ENCODE measurements around the gene CYP2E1. TPM values are rescaled to one million over a fixed set of nuclear protein-coding genes. Genes with fewer than 3 reads are reported as not detected.
"Not testable (repeated sequence)": the region's sequence is repeated elsewhere in the genome, so short reads cannot be mapped to it uniquely, and the experiment has no call there.

The CYP2E1 gene
- total RNA-seq, 1 donor from 2014 or later, result 2.7 TPM

DNA sequence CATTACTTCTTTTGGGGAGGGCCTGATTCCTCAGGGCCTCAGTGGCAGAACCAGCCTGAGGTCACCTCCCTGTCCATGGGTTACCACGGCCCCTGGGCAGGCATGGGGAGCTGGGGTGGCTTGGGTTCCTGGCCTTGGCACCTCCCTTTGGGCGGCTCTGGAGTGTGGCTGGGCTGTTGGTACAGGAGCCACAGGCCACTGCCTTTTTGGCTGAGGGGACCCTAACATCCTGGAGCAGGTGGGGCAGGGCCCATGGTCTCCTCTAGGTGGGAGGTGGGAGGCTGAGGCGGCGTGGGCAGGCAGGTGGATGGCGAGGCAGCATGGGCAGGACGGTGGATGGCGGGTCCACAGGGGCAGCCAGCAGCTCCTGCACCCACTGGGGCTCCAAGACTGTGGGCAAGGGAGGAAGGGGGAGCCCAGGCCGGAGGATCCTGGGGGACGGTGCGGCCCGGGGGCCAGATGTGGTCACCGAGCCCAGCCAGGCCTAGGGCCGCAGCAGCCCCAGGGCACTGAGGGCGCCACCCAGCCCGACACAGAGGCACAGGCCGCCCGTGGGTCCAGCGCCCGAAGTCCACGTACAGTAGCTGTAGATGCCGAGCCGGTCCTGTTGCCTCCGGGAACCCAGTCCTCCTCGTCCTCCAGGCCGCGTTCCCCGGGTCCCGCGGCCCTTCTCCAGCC, 40.6 kb downstream of the CYP2E1 start:
- TF ChIP-seq, protein P1, sequence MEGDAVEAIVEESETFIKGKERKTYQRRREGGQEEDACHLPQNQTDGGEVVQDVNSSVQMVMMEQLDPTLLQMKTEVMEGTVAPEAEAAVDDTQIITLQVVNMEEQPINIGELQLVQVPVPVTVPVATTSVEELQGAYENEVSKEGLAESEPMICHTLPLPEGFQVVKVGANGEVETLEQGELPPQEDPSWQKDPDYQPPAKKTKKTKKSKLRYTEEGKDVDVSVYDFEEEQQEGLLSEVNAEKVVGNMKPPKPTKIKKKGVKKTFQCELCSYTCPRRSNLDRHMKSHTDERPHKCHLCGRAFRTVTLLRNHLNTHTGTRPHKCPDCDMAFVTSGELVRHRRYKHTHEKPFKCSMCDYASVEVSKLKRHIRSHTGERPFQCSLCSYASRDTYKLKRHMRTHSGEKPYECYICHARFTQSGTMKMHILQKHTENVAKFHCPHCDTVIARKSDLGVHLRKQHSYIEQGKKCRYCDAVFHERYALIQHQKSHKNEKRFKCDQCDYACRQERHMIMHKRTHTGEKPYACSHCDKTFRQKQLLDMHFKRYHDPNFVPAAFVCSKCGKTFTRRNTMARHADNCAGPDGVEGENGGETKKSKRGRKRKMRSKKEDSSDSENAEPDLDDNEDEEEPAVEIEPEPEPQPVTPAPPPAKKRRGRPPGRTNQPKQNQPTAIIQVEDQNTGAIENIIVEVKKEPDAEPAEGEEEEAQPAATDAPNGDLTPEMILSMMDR (IDR thresholded peaks at IDR 0.05), result no peak
- Mint-ChIP-seq H3K4me3 (ENCODE audit: unreplicated experiment) (no peak overlapping the region), H3K36me3 (ENCODE audit: low read depth) (no peaks in the 10 kb centered on the region), H3K4me1 (ENCODE audit: low read depth) (no peaks in the 10 kb centered on the region), H3K9me3 (ENCODE audit: low read depth) (peaks cover under 1% of the 10 kb centered on the region), H3K27ac (ENCODE audit: unreplicated experiment) (no peak overlapping the region), H3K27me3 (ENCODE audit: low read depth) (no peaks in the 10 kb centered on the region)
- DNase-seq (ENCODE audit: low spot score), result no peak

DNA sequence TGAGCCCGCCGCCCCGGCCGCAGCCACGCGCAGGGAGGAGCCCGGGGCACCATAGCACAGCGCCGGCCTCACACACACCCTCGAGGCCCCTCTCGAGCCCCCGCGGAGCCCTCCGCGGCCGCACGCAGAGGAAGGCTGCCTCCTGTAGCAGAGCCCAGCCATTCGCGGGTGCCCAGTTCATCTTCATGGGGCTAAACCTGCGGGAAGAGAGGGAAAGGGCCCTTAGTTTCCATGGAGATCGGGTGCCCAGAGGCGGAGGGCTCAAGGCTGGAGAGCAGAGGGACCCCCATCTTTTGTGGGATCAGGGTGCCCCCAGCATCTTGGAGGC, 41.1 kb downstream of the CYP2E1 start:
- TF ChIP-seq, protein P1 (IDR thresholded peaks at IDR 0.05), result no peak

DNA sequence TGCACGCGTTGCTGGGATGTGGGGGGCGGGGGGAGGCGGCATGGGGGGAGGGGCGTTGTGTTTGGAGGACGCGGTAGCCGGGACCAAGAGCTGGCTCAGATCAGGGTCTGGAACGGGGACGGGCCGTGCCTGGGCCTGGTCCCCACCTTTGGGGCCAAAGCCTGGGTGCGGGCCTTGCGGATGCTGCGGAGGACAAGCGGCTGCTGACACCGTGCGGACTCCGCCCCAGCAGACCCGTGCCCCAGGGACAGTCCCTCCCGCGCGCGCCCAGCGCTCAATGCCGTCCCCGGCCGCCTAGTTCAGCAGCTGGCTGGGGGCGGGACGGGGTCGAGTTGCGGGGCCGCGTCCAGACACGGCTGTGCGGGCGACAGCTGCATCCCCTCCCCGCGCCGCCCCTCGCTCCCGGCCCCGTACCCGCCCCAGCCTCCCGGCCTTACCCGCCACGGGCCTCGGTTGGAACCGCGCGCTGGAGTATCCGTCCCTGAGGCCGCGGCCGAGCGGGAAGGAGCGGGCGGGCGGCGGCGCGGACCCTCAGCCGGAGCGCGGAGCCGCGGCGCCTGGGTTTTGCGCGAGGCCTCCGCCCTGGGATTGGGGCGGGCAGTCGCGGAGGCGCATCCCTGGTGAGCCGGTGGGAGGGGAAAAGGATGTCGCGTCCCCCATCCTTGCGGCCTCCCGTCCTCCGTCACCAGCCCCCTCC, 41.8 kb downstream of the CYP2E1 start:
- H3K27ac Mint-ChIP-seq (ENCODE audit: unreplicated experiment); H3K36me3 Mint-ChIP-seq (ENCODE audit: low read depth); H3K4me1 Mint-ChIP-seq (ENCODE audit: low read depth); H3K27me3 Mint-ChIP-seq (ENCODE audit: low read depth); H3K4me3 Mint-ChIP-seq (ENCODE audit: unreplicated experiment); DNase-seq (ENCODE audit: low spot score): not testable (repeated sequence)
- peaks cover 13% of the 10 kb centered on the region for H3K9me3 Mint-ChIP-seq (ENCODE audit: low read depth)

More for the DNA sequence above, 41.1 kb downstream of the CYP2E1 start:
- no peak overlapping the region for H3K27ac Mint-ChIP-seq (ENCODE audit: unreplicated experiment)
- H3K36me3 Mint-ChIP-seq (ENCODE audit: low read depth), result peaks cover under 1% of the 10 kb centered on the region
- no peaks in the 10 kb centered on the region for H3K27me3 Mint-ChIP-seq (ENCODE audit: low read depth)
- H3K4me1 Mint-ChIP-seq (ENCODE audit: low read depth), result no peaks in the 10 kb centered on the region
- no peak for DNase-seq (ENCODE audit: low spot score)
- H3K9me3 Mint-ChIP-seq (ENCODE audit: low read depth), result peaks cover 5% of the 10 kb centered on the region
- no peak overlapping the region for H3K4me3 Mint-ChIP-seq (ENCODE audit: unreplicated experiment)

DNA sequence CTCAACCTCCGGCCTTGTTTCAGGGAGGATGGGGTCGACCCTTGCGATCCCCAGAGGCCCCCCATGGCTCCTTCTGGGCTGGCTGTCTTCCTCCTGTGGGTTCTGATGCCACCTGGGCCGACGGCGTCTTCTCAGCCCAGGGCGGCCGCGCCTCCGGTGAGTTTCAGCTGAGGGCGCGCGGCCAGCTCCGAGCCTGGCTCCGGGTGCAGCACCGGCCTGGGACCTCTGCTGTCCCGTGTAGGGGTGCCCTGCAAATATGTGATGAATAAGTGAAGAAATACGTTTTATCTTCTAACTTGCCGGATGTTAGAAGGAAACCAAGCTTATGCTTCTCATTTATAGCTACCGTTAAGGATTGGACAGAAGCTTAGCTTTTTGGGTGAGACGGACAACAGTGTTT, 42.6 kb downstream of the CYP2E1 start:
- not testable (repeated sequence) for DNase-seq (ENCODE audit: low spot score); H3K4me1 Mint-ChIP-seq (ENCODE audit: low read depth); H3K36me3 Mint-ChIP-seq (ENCODE audit: low read depth); H3K27ac Mint-ChIP-seq (ENCODE audit: unreplicated experiment); H3K27me3 Mint-ChIP-seq (ENCODE audit: low read depth); H3K4me3 Mint-ChIP-seq (ENCODE audit: unreplicated experiment)
- peaks cover 17% of the 10 kb centered on the region for H3K9me3 Mint-ChIP-seq (ENCODE audit: low read depth)

DNA sequence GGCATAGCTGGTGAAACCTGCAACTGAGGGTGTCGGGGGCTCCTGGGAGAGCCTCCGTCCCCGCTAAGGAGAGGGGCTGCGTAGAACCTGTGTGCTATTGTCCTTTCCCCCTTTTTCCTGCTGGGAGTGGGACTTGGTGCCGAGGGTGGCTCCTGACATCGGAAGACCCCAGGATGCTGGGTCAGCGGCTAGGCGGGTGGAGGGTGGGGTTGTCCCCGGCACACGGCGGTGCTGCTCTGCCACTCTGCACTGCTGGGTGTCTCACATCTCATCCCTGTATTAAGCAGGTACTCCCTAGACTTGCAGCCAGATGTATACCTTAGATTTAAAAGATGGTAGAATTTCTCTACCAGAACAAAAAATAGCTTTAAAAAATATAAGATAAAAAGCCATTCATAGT, 44.9 kb downstream of the CYP2E1 start:
- H3K4me3 Mint-ChIP-seq (ENCODE audit: unreplicated experiment); H3K27ac Mint-ChIP-seq (ENCODE audit: unreplicated experiment); H3K4me1 Mint-ChIP-seq (ENCODE audit: low read depth); H3K36me3 Mint-ChIP-seq (ENCODE audit: low read depth); DNase-seq (ENCODE audit: low spot score); H3K27me3 Mint-ChIP-seq (ENCODE audit: low read depth): not testable (repeated sequence)
- H3K9me3 Mint-ChIP-seq (ENCODE audit: low read depth), result peaks cover 19% of the 10 kb centered on the region

DNA sequence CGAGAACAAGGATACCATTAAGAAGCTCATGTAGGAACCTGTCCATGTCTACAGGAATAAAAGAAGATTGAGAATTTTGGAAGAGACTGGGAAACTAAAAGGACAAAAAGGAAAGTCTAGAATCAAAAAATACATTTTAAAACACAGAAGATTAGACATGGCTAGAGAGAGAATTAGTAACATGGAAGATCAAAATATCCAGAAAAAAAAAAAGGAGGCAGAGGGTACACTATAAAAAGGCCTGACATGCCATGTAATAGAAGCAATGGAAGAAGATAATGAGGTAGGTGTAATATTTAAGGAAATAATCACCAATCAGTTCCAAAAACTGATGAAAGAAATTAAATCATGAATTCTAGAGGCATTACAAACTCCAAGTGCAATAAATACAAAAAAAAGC, 46.3 kb downstream of the CYP2E1 start:
- not testable (repeated sequence) for H3K27me3 Mint-ChIP-seq (ENCODE audit: low read depth); H3K36me3 Mint-ChIP-seq (ENCODE audit: low read depth); H3K4me1 Mint-ChIP-seq (ENCODE audit: low read depth); H3K4me3 Mint-ChIP-seq (ENCODE audit: unreplicated experiment); H3K27ac Mint-ChIP-seq (ENCODE audit: unreplicated experiment); DNase-seq (ENCODE audit: low spot score)
- peaks cover 19% of the 10 kb centered on the region for H3K9me3 Mint-ChIP-seq (ENCODE audit: low read depth)

DNA sequence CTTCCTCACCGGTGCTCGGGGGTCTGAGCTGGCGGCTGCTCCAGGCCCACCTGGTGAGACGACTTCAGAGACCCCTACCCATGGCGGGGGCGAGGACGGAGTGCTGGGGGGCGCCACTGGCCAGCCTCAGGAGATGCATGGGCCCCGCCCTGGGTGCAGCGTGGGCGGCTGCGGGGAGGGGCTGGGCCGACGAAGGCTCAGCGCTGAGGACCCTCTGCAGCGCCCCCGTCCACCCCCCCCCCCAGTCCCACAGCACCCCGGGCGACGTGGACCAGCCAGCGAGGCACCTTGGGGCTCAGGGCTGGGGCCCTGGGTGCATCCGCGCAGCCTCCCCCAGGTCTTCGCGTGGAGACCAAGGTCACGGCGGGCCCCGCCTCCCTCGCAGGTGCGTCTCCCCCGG, 49.9 kb downstream of the CYP2E1 start:
- H3K4me3 Mint-ChIP-seq (ENCODE audit: unreplicated experiment); H3K4me1 Mint-ChIP-seq (ENCODE audit: low read depth): not testable (repeated sequence)

More for the DNA sequence above, 49.9 kb downstream of the CYP2E1 start:
- H3K27ac Mint-ChIP-seq (ENCODE audit: unreplicated experiment); DNase-seq (ENCODE audit: low spot score); H3K36me3 Mint-ChIP-seq (ENCODE audit: low read depth); H3K27me3 Mint-ChIP-seq (ENCODE audit: low read depth): not testable (repeated sequence)
- H3K9me3 Mint-ChIP-seq (ENCODE audit: low read depth), result peaks cover 23% of the 10 kb centered on the region

Other genes with a start within 250 kb of the CYP2E1 start
- 53.2 to 56.2 TPM (median 54.9 TPM) in 3 replicates for gene TUBGCP2, start 218.5 kb upstream of the CYP2E1 start, total RNA-seq
- gene ZNF511, start 218.4 kb upstream of the CYP2E1 start, total RNA-seq, result 25.6 to 33.0 TPM (median 32.7 TPM) in 3 replicates
- gene CALY, start 190.5 kb upstream of the CYP2E1 start, total RNA-seq, result 7.3 to 13.5 TPM (median 8.9 TPM) in 3 replicates
- not detected in 3 replicates for gene PRAP1, start 180.0 kb upstream of the CYP2E1 start, total RNA-seq
- 29.9 to 34.4 TPM (median 32.2 TPM) in 3 replicates for gene FUOM, start 169.3 kb upstream of the CYP2E1 start, total RNA-seq
- 57.6 to 67.8 TPM (median 58.9 TPM) in 3 replicates for gene ECHS1, start 154.0 kb upstream of the CYP2E1 start, total RNA-seq
- gene PAOX, start 148.1 kb upstream of the CYP2E1 start, total RNA-seq, result 5.9 to 7.6 TPM (median 6.3 TPM) in 3 replicates
- gene MTG1, start 133.2 kb upstream of the CYP2E1 start, total RNA-seq, result 33.2 to 53.0 TPM (median 36.7 TPM) in 3 replicates
- gene SPRN, start 102.7 kb upstream of the CYP2E1 start, total RNA-seq, result 2.4 to 7.3 TPM (median 6.5 TPM) in 3 replicates
- gene SCART1, start 73.4 kb upstream of the CYP2E1 start, total RNA-seq, result 2.2 to 6.6 TPM (median 2.4 TPM) in 3 replicates
- 0.27 TPM in 1 of 3 replicates, not detected in the others for gene SYCE1, start 38.2 kb downstream of the CYP2E1 start, total RNA-seq
- not detected in 3 replicates for gene FRG2B, start 99.4 kb downstream of the CYP2E1 start, total RNA-seq